ENCODE results near the gene LGSN.

- TF ChIP-seq POLR2AphosphoS5 (IDR thresholded peaks at IDR 0.05; ENCODE audit: insufficient read depth in 1 of 2, low read depth in 1 of 2) (no peak), CTCF (IDR thresholded peaks at IDR 0.05) (no peak), POLR2A (IDR thresholded peaks at IDR 0.05) (no peak)
These were observed 39.1 kb downstream of the LGSN start for GRCh38 chr6:63280639-63281180.
